NB4 (cell line): ENCODE data around the gene XIAP.

Experiments
- DNase-seq: peaks from one replicate; pipeline ENCODE4 v3.0.0; 2010; ENCODE audit warnings: low read depth
- H3K4me3 ChIP-seq: one replicate; pipeline ENCODE4 v1.5.1; 2011; ENCODE audit warnings: mild to moderate bottlenecking, low read depth, low read length, moderate library complexity
- MYC ChIP-seq: IDR thresholded peaks from 2 replicates; pipeline ENCODE4 v1.6.1; 2011; ENCODE audit warnings: low read depth, low read length
- POLR2A ChIP-seq: IDR thresholded peaks from 2 replicates; pipeline ENCODE4 v1.6.1; 2011; ENCODE audit warnings: mild to moderate bottlenecking; ENCODE audit not compliant: insufficient read length; ENCODE audit errors: extremely low read depth
- TF ChIP-seq, protein P1 (sequence below): IDR thresholded peaks from 2 replicates; pipeline ENCODE4 v1.6.1; 2011; ENCODE audit warnings: low read depth, low read length
- TF ChIP-seq, protein P2 (sequence below): IDR thresholded peaks from one replicate; pipeline ENCODE4 v1.5.1; 2012; ENCODE audit warnings: low read depth, low read length

XIAP gene

DNA sequence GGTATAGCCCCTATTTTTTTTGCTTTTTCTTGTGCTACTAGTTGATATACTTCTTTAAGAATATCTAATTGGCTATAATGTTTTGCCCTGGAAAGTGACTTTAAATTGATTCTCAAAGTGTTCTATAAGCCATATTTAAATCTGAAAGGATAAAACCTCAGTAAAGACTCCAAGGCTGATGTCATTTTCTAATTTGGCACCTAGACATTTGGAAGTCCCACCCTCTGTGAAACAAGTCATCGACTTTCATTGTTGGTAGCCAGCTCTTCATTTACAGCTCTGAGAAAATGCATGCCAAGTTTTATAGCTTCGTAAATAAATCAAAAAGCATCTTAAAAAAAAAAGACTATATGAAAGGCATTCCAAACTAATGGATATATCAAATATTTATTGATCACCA lies 83.6 kb downstream of the XIAP start:
- DNase-seq = no peak
- no peak overlapping the region for H3K4me3 ChIP-seq
- TF ChIP-seq, protein P1, sequence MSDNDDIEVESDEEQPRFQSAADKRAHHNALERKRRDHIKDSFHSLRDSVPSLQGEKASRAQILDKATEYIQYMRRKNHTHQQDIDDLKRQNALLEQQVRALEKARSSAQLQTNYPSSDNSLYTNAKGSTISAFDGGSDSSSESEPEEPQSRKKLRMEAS = no peak
- TF ChIP-seq MYC (no peak), POLR2A (no peak)
- TF ChIP-seq, protein P2, sequence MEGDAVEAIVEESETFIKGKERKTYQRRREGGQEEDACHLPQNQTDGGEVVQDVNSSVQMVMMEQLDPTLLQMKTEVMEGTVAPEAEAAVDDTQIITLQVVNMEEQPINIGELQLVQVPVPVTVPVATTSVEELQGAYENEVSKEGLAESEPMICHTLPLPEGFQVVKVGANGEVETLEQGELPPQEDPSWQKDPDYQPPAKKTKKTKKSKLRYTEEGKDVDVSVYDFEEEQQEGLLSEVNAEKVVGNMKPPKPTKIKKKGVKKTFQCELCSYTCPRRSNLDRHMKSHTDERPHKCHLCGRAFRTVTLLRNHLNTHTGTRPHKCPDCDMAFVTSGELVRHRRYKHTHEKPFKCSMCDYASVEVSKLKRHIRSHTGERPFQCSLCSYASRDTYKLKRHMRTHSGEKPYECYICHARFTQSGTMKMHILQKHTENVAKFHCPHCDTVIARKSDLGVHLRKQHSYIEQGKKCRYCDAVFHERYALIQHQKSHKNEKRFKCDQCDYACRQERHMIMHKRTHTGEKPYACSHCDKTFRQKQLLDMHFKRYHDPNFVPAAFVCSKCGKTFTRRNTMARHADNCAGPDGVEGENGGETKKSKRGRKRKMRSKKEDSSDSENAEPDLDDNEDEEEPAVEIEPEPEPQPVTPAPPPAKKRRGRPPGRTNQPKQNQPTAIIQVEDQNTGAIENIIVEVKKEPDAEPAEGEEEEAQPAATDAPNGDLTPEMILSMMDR = no peak

DNA sequence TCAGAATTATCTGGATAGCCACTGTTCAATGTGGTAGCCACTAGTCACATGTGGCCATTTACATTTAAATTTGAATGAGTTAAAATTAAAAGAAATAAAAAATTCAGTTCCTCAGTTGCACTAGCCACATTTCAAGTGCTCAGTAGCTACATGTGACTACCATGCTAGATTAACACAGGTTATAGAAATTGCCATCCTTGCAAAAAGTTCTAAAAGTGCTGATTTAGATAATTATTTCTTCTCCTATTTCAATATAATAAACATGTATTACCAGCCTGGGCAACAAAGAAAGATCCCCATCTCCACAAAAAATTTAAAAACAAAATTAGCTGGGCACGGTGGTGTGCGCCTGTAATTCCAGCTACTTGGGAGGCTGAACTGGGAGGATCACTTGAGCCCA lies 90.0 kb downstream of the XIAP start:
- TF ChIP-seq POLR2A (no peak), MYC (no peak)
- TF ChIP-seq, protein P2 = no peak
- TF ChIP-seq, protein P1 = no peak
- DNase-seq = no peak
- no peak overlapping the region for H3K4me3 ChIP-seq

DNA sequence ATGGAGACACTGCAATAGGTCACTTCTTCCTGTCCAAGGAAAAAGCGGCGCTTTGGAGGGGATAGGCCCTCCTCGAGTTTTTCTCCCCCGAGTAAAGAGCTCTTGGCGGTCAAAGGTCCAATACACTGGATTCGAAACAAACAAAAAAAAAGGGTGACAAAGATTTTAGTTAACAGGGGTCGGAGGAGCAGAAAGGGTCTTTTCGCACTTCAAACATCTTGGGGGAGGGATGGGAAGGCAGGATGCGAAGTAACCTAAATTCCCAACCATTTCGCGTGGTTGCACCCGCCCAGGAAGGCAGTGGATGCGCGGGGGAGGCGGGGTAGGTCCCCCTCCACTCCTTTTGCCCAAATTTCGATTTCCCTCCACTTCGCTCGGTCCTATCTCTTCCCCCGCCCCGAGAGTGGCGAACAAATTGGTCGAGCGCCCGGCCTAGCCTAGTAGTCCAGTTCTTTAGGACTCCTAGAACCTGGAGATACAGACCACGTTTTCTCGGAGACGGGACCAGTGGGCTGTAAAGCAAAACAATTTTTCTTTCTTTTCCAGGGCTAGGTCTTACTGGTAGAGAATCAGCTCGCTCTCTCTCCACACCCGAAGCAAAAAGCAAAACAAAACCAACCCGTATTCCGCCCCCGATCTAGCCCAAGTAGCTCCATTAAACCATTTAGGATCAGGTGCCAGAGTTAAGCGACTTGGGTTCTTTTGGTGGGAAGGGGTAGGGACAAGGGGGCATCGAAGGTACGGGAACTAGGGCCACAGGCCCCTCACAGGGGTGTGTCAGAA lies 99.6 kb downstream of the XIAP start:
- TF ChIP-seq, protein P1 = no peak
- TF ChIP-seq MYC = no peak
- TF ChIP-seq, protein P2 = no peak
- TF ChIP-seq POLR2A = no peak
- DNase-seq = peak; percentile 54
- peak overlapping the region; percentile 76 for H3K4me3 ChIP-seq

DNA sequence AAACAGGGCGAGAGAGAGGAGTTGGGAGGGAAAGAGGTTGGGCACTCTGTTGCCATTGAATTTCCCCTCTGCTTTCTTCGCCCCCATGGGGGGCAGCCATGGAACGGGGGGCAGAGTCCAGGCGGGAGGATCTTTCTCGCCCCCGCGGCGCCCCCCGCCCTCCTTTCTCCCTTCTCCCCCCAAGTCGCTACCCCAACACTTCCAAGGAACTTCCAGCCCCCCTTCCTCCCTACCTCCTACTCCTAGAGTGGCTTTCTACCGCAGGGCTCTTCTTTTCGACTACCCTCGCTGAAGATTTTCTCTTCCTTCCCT lies 101.1 kb downstream of the XIAP start:
- peak overlapping the region; percentile 95 for H3K4me3 ChIP-seq
- TF ChIP-seq, protein P2 = no peak
- TF ChIP-seq MYC (no peak), POLR2A (no peak)
- TF ChIP-seq, protein P1 = no peak
- DNase-seq = no peak

DNA sequence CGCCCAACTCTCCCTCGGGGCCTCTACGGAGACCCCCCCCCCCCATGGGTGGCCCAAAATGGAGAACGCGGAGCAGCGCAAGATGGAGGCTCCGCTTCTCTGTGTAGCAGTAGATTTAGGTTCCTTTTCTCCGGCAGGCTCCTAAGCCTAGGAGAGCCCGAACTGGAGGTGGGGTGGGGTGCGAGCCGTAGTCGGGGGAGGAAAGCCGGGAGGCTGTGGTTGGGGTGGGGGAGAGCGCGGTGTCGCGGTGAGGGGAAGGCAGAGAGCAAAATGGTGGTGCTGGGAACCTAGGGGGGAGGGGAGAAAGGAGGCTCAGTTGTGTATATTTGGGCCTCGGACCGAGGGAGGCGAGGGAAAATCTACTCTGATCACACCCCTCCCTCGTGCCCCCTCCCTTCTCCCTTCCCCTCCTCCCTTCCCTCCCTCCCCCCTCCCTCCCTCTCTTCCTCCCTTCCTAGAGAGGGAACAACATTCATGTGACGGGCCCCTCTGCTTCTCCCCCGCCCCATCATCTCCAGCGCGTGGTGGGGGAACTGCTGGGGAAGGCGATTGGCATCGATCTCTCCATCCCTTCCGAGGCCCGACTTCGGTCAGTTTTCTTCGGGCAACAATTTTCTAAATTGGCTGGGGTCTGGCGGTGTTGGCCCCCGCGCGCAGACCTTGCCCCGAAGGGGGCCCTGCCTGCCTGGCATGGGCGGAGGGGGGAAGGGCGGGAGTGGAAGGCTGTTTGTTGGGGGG lies 101.6 kb downstream of the XIAP start, which contains the start of gene STAG2:
Gene STAG2, plus strand, starts transcription at position 439 of the 738 bp plus-strand sequence. CDS start 60,922 bp downstream, outside the sequence.
- H3K4me3 ChIP-seq = peak within 1 kb of the TSS; percentile 95
- DNase-seq = peak; percentile 94
- TF ChIP-seq, protein P2 = no peak
- TF ChIP-seq, protein P1 = 0 out of 2 replicates have a peak, but pooled peaks have one; percentile 7
- TF ChIP-seq POLR2A (peak; percentile 35), MYC (0 out of 2 replicates have a peak, but pooled peaks have one; percentile 19)
